HepG2 (cell line): ENCODE results near the gene SLC34A2. TPM values are rescaled to one million over a fixed set of nuclear protein-coding genes. Genes with fewer than 3 reads are reported as not detected.

Source experiments
- ATAC-seq: fragments of 200-7000 bp; cut with Tn5 transposase; 3 replicates; pipeline ENCODE4 v1.9.1; 2020; ENCODE audit warnings: mild to moderate bottlenecking, moderate library complexity
- BruUV-seq: library from RNA; stranded (reverse); fragments of 400-500 nt; replicated peaks from 2 replicates; lab custom pipeline; 2021; lab: Mats Ljungman, UMichigan
- CTCF ChIA-PET: fragments of 300-600 bp; formaldehyde crosslinking; extraction: SDS; loops from one replicate; lab custom pipeline; 2021; ENCODE audit warnings: low total read pairs, inconsistent platforms, low intra/inter-chr PET ratio; lab: Yijun Ruan, JAX
- POLR2A ChIA-PET: fragments of 350-600 bp; sonication (Branson Sonifier 250); formaldehyde crosslinking; loops from one replicate; lab custom pipeline; 2020; ENCODE audit warnings: antibody characterized with exemption, inconsistent platforms; lab: Yijun Ruan, JAX
- DNase-seq: peaks from one replicate; pipeline ENCODE4 v3.0.0-alpha.2; 2015; ENCODE audit warnings: low spot score
- FAIRE-seq: peaks from 3 replicates; lab custom pipeline; 2011; peaks lifted over from hg19 to GRCh38; lab: Jason Lieb, UNC
- H2AFZ ChIP-seq: one replicate; pipeline ENCODE4 v1.6.1; 2011; ENCODE audit warnings: low read length, inconsistent platforms
- H3K27ac ChIP-seq: fragments of 300-600 bp; 3 replicates; pipeline ENCODE4 v1.8.0; 2011; ENCODE audit warnings: mixed run types, mild to moderate bottlenecking, mixed read lengths, low read length, inconsistent platforms; ENCODE audit not compliant: insufficient read depth; ENCODE audit errors: extremely low read length
- H3K27me3 ChIP-seq, 2 experiments: fragments of 200-600 bp in 1 of 2; 2 replicates in 1 of 2; 3 replicates in 1 of 2; pipeline versions ENCODE4 v1.6.0 to v1.8.0; 2011; ENCODE audit warnings: low read length in 2 of 2, mild to moderate bottlenecking in 2 of 2, moderate library complexity in 2 of 2, inconsistent platforms in 1 of 2; ENCODE audit not compliant: insufficient read depth in 2 of 2, control insufficient read depth in 1 of 2
- H3K36me3 ChIP-seq, 2 experiments: fragments of 200-600 bp in 1 of 2; replicated peaks in 1 of 2; 2 replicates in 1 of 2; 3 replicates in 1 of 2; pipeline versions ENCODE4 v1.5.1 to v1.8.0; 2011; ENCODE audit warnings: low read length in 2 of 2, inconsistent platforms in 1 of 2; ENCODE audit not compliant: insufficient read depth in 2 of 2, control insufficient read depth in 1 of 2
- H3K4me1 ChIP-seq: 2 replicates; pipeline ENCODE4 v1.5.1; 2012; ENCODE audit warnings: low read length, inconsistent platforms; ENCODE audit not compliant: insufficient read depth
- H3K4me2 ChIP-seq: 2 replicates; pipeline ENCODE4 v1.6.0; 2011; ENCODE audit warnings: low read depth, low read length, inconsistent platforms
- H3K4me3 ChIP-seq, 3 experiments: fragments of 200-600 bp in 1 of 3; sonication (generic), shearing (Covaris generic) in 1 of 3; replicated peaks in 1 of 3; 2 replicates each; pipeline ENCODE4 v1.5.1; 2011 to 2016; ENCODE audit warnings: low read length in 3 of 3, inconsistent platforms in 2 of 3, low read depth in 2 of 3, mild to moderate bottlenecking in 2 of 3, control low read depth in 1 of 3, mixed read lengths in 1 of 3; ENCODE audit not compliant: insufficient read depth in 1 of 3
- H3K79me2 ChIP-seq: one replicate; pipeline ENCODE4 v1.6.1; 2011; ENCODE audit warnings: low read length, inconsistent platforms; ENCODE audit not compliant: insufficient read depth
- H3K9ac ChIP-seq: 2 replicates; pipeline ENCODE4 v1.6.0; 2011; ENCODE audit warnings: mild to moderate bottlenecking, low read depth, low read length, inconsistent platforms; ENCODE audit not compliant: insufficient read depth
- H3K9me3 ChIP-seq: 2 replicates; pipeline ENCODE4 v1.5.1; 2012; ENCODE audit warnings: mild to moderate bottlenecking, low read length
- H4K20me1 ChIP-seq: 2 replicates; pipeline ENCODE4 v1.6.0; 2011; ENCODE audit warnings: inconsistent platforms, mild to moderate bottlenecking, low read length, moderate library complexity; ENCODE audit not compliant: insufficient read depth
- AGO2 ChIP-seq: fragments of 200-400 bp; formaldehyde crosslinking; optimal IDR thresholded peaks from 2 replicates; pipeline ENCODE3; 2017; ENCODE audit warnings: mild to moderate bottlenecking, low read depth, low read length, moderate library complexity
- ATF7 ChIP-seq, 2 experiments: fragments of 450-650 bp in 1 of 2; sonication (generic) in 1 of 2; formaldehyde crosslinking in 1 of 2; IDR thresholded peaks; 2 replicates each; pipeline versions ENCODE4 v1.4.0 to v1.6.1; 2016 to 2020; ENCODE audit warnings: antibody characterized with exemption in 1 of 2, mild to moderate bottlenecking in 1 of 2, missing genetic modification reagents in 1 of 2
- DDIT3 ChIP-seq: sonication (generic); formaldehyde crosslinking; IDR thresholded peaks from 2 replicates; pipeline ENCODE4 v1.4.0; 2020; ENCODE audit warnings: mild to moderate bottlenecking, missing genetic modification reagents
- HBP1 ChIP-seq: IDR thresholded peaks from 2 replicates; pipeline ENCODE4 v1.6.1; 2016; ENCODE audit warnings: low read depth, control low read depth
- MED1 ChIP-seq: sonication (generic); formaldehyde crosslinking; IDR thresholded peaks from 2 replicates; pipeline ENCODE4 v1.4.0; 2020; ENCODE audit warnings: missing genetic modification reagents
- PATZ1 ChIP-seq: sonication (generic); formaldehyde crosslinking; IDR thresholded peaks from 2 replicates; pipeline ENCODE4 v1.4.0; 2020; ENCODE audit warnings: missing genetic modification reagents
- RBAK ChIP-seq: sonication (generic); formaldehyde crosslinking; IDR thresholded peaks from 2 replicates; pipeline ENCODE4 v1.5.1; 2020; ENCODE audit warnings: mild to moderate bottlenecking, missing genetic modification reagents
- RBM39 ChIP-seq: fragments of 200-400 bp; formaldehyde crosslinking; IDR thresholded peaks from one replicate; pipeline ENCODE4 v1.6.1; 2018; ENCODE audit warnings: antibody characterized with exemption, mild to moderate bottlenecking, low read depth, low read length; ENCODE audit not compliant: poor library complexity, severe bottlenecking
- SAP130 ChIP-seq: IDR thresholded peaks from 2 replicates; pipeline ENCODE4 v1.6.1; 2016; ENCODE audit warnings: low read depth
- SCMH1 ChIP-seq: sonication (generic); formaldehyde crosslinking; IDR thresholded peaks from 2 replicates; pipeline ENCODE4 v1.9.0; 2021; ENCODE audit warnings: missing genetic modification reagents, mild to moderate bottlenecking, borderline replicate concordance
- ZNF337 ChIP-seq: sonication (generic); formaldehyde crosslinking; IDR thresholded peaks from 2 replicates; pipeline ENCODE4 v1.5.1; 2020; ENCODE audit warnings: missing genetic modification reagents, low read depth, mild to moderate bottlenecking, borderline replicate concordance
- ZNF841 ChIP-seq: sonication (generic); formaldehyde crosslinking; IDR thresholded peaks from 2 replicates; pipeline ENCODE4 v1.8.1; 2023; ENCODE audit warnings: missing genetic modification reagents, borderline replicate concordance
- ZSCAN29 ChIP-seq: sonication (generic); formaldehyde crosslinking; conservative IDR thresholded peaks from 2 replicates; pipeline ENCODE4 v1.4.0; 2020; ENCODE audit warnings: mild to moderate bottlenecking, missing genetic modification reagents
- ZSCAN9 ChIP-seq: IDR thresholded peaks from 2 replicates; pipeline ENCODE4 v1.6.1; 2016; ENCODE audit warnings: borderline replicate concordance
- WGBS: methylation state at CpG from one replicate; pipeline ENCODE4 v1.1.6; 2017; ENCODE audit warnings: low lambda C conversion rate; 5-methylcytosine and 5-hydroxymethylcytosine counted together
- in situ Hi-C: cut with HindIII; loops from 2 replicates; pipeline ENCODE4 v1.10.0; 2017; ENCODE audit warnings: low pct_unique_long_range_greater_than_20kb; ENCODE audit not compliant: extremely low pct_ligation_motif_present
- intact Hi-C: fragments of 100-400 bp; cut with micrococcal nuclease; formaldehyde crosslinking; loops from one replicate; pipeline ENCODE4 v1.10.0; 2022; ENCODE audit not compliant: unreplicated experiment
- polyA plus RNA-seq, 8 experiments: library from polyadenylated mRNA; depleted of rRNA in 3 of 8; stranded (reverse) in 7 of 8; unstranded in 1 of 8; fragments of >200 nt; fragmentation: Illumina TruSeq in 4 of 8; extraction: Trizol in 4 of 8; gene quantifications; 2 replicates each; pipeline versions ENCODE4 v1.2.1 to v1.2.3, GENCODE V29; 2011 to 2016; ENCODE audit warnings: low read depth in 4 of 8, missing spikeins in 1 of 8, mixed read lengths in 1 of 8; ENCODE audit not compliant: insufficient read depth in 1 of 8
- total RNA-seq, 5 experiments: library from RNA; depleted of rRNA; stranded (reverse); fragments of >200 nt; fragmentation: Illumina TruSeq; extraction: Trizol; gene quantifications; 2 replicates each; pipeline ENCODE4 v1.2.3, GENCODE V29; 2016; ENCODE audit warnings: low read depth in 1 of 5

The SLC34A2 gene
- total and polyA plus RNA-seq, 2 of the 13 experiments (the other 11 are each of a cell fraction or from before 2014, with no cell fraction given): not detected

GRCh38 chr4:25694466-25694865 lies 38.8 kb downstream of the SLC34A2 start:
- POLR2A ChIA-PET: no interaction called here
- no peak overlapping the region for H3K9ac ChIP-seq

More at GRCh38 chr4:25694466-25694865, 38.8 kb downstream of the SLC34A2 start:
- ATAC-seq: no peak
- no peaks in the 10 kb centered on the region for H4K20me1 ChIP-seq
- TF ChIP-seq ZNF841 (CRISPR knock-in tag) (no peak), ZNF337 (CRISPR knock-in tag) (no peak), PATZ1 (CRISPR knock-in tag) (no peak), RBM39 (no peak), ATF7 (IDR thresholded peaks at IDR 0.05) (no peak), ATF7 (CRISPR knock-in tag; IDR thresholded peaks at IDR 0.05) (no peak), MED1 (CRISPR knock-in tag) (no peak), HBP1 (CRISPR knock-in tag) (no peak), AGO2 (no peak), SAP130 (CRISPR knock-in tag) (no peak), DDIT3 (CRISPR knock-in tag) (no peak), RBAK (CRISPR knock-in tag) (no peak), ZSCAN9 (CRISPR knock-in tag) (no peak), SCMH1 (CRISPR knock-in tag) (no peak), ZSCAN29 (CRISPR knock-in tag) (no peak)
- in situ Hi-C loops (no loop called here), intact Hi-C loops (no loop called here)
- H3K36me3 ChIP-seq: no peaks in the 10 kb centered on the region
- no peaks in the 10 kb centered on the region for H3K79me2 ChIP-seq
- H3K4me3 ChIP-seq: no peak overlapping the region
- no peak for DNase-seq
- 7% methylated on average over 3 of the region's 3 CpGs for WGBS
- H3K27me3 ChIP-seq: no peaks in the 10 kb centered on the region; a peak in 1 of 5 replicates
- no peak overlapping the region for H3K4me2 ChIP-seq
- no TSS peak for BruUV-seq
- no peak overlapping the region for H2AFZ ChIP-seq
- CTCF ChIA-PET: no interaction called here
- H3K27ac ChIP-seq: no peak overlapping the region
- H3K9me3 ChIP-seq: no peaks in the 10 kb centered on the region
- FAIRE-seq: no peak
- no peaks in the 10 kb centered on the region for H3K4me1 ChIP-seq
